Loucy (cell line): Measurements from ENCODE around the gene MAP2K3.
"Not testable (repeated sequence)": the region's sequence is repeated elsewhere in the genome, so short reads cannot be mapped to it uniquely, and the experiment has no call there.

ENCODE experiments used
- H2AFZ ChIP-seq: fragments of 200-600 bp; sonication (generic); 2 replicates; pipeline ENCODE4 v1.6.0; 2016; ENCODE audit warnings: antibody characterized with exemption, mild to moderate bottlenecking, low read length, moderate library complexity
- H3F3A ChIP-seq: fragments of 200-600 bp; 2 replicates; pipeline ENCODE4 v1.6.0; 2016; ENCODE audit warnings: antibody characterized with exemption, low read depth, mild to moderate bottlenecking
- H3K27me3 ChIP-seq: fragments of 200-600 bp; sonication (generic); 2 replicates; pipeline ENCODE4 v1.6.1; 2014; ENCODE audit warnings: low read length, mild to moderate bottlenecking; ENCODE audit not compliant: insufficient read depth, poor library complexity, severe bottlenecking
- H3K36me3 ChIP-seq: fragments of 200-600 bp; sonication (generic); 2 replicates; pipeline ENCODE4 v1.6.1; 2016; ENCODE audit warnings: low read length; ENCODE audit not compliant: insufficient read depth
- H3K4me1 ChIP-seq: fragments of 200-600 bp; sonication (generic); 2 replicates; pipeline ENCODE4 v1.5.1; 2014; ENCODE audit warnings: low read length, mild to moderate bottlenecking; ENCODE audit not compliant: insufficient read depth, poor library complexity, severe bottlenecking
- H3K4me2 ChIP-seq: fragments of 200-600 bp; sonication (generic); 2 replicates; pipeline ENCODE4 v1.6.0; 2014; ENCODE audit warnings: antibody characterized with exemption, low read length, low read depth, mild to moderate bottlenecking; ENCODE audit not compliant: poor library complexity, severe bottlenecking
- H3K4me3 ChIP-seq: fragments of 200-600 bp; sonication (generic); 2 replicates; pipeline ENCODE4 v1.5.1; 2014; ENCODE audit warnings: low read length, mild to moderate bottlenecking, mixed read lengths; ENCODE audit not compliant: poor library complexity, severe bottlenecking
- H3K79me2 ChIP-seq: fragments of 200-600 bp; sonication (generic); 2 replicates; pipeline ENCODE4 v1.6.1; 2014; ENCODE audit warnings: low read length; ENCODE audit not compliant: insufficient read depth
- H3K9ac ChIP-seq: fragments of 200-600 bp; sonication (generic); 2 replicates; pipeline ENCODE4 v1.6.0; 2014; ENCODE audit warnings: mild to moderate bottlenecking, low read depth, low read length, moderate library complexity; ENCODE audit not compliant: poor library complexity, severe bottlenecking
- H3K9me2 ChIP-seq: fragments of 200-600 bp; sonication (generic); replicated peaks from 2 replicates; pipeline ENCODE4 v1.6.1; 2016; ENCODE audit warnings: low read depth, low read length, mixed read lengths
- H3K9me3 ChIP-seq: fragments of 200-600 bp; sonication (generic); 2 replicates; pipeline ENCODE4 v1.6.1; 2014; ENCODE audit warnings: mild to moderate bottlenecking, antibody characterized with exemption, low read length, low read depth; ENCODE audit not compliant: insufficient read depth
- H4K20me1 ChIP-seq: fragments of 200-600 bp; sonication (generic); 2 replicates; pipeline ENCODE4 v1.6.0; 2014; ENCODE audit warnings: antibody characterized with exemption, low read length, mild to moderate bottlenecking; ENCODE audit not compliant: insufficient read depth, poor library complexity, severe bottlenecking
- EZH2phosphoT487 ChIP-seq: fragments of 200-600 bp; IDR thresholded peaks from 2 replicates; pipeline ENCODE4 v1.6.1; 2018; ENCODE audit warnings: antibody characterized with exemption, mild to moderate bottlenecking, moderate library complexity, borderline replicate concordance
- TF ChIP-seq, protein P1 (sequence below): fragments of 200-600 bp; sonication (generic); conservative IDR thresholded peaks from 2 replicates; pipeline ENCODE4 v1.5.1; 2014; ENCODE audit warnings: mild to moderate bottlenecking, antibody characterized with exemption, low read length

MAP2K3 gene

DNA sequence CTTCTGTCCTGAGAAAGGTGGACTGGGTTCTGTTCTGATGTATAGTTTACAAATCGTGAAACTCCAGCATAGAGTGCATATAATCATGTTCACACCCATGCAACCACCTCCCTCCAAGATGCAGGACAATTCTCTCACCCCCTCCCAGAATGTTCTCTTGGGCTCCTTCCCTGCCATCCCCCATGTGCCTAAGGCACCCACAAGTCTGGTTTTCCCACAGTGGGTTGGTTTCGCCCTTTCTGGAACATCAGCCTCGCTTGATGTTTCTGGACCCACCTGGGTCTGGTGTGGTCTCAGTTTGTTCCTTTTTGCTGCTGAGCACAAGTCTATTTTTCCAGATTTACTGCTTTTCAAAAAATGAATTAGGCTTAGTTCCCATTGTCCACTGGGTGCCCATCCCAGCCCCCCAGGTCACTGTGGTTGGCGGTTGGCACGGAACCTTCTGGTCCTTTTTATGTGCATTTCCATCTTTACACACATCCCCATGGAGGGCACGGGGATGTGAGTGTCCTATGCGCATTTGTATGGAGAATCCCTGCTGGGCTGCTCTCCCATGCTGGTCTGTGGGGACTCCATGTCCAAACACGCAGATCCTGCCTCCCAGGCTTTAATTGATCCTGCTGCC is 19.0 kb downstream of the MAP2K3 start:
- no peaks in the 10 kb centered on the region for H3K79me2 ChIP-seq
- H3K9me3 ChIP-seq, result no peaks in the 10 kb centered on the region; the same call in 1 of the 2 replicates
- H3K4me3 ChIP-seq, result no peak overlapping the region
- H3K27me3 ChIP-seq, result no peaks in the 10 kb centered on the region
- no peaks in the 10 kb centered on the region for H3K4me1 ChIP-seq
- H4K20me1 ChIP-seq, result no peaks in the 10 kb centered on the region
- TF ChIP-seq EZH2phosphoT487, result no peak
- TF ChIP-seq, protein P1, sequence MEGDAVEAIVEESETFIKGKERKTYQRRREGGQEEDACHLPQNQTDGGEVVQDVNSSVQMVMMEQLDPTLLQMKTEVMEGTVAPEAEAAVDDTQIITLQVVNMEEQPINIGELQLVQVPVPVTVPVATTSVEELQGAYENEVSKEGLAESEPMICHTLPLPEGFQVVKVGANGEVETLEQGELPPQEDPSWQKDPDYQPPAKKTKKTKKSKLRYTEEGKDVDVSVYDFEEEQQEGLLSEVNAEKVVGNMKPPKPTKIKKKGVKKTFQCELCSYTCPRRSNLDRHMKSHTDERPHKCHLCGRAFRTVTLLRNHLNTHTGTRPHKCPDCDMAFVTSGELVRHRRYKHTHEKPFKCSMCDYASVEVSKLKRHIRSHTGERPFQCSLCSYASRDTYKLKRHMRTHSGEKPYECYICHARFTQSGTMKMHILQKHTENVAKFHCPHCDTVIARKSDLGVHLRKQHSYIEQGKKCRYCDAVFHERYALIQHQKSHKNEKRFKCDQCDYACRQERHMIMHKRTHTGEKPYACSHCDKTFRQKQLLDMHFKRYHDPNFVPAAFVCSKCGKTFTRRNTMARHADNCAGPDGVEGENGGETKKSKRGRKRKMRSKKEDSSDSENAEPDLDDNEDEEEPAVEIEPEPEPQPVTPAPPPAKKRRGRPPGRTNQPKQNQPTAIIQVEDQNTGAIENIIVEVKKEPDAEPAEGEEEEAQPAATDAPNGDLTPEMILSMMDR, result no peak
- H3K4me2 ChIP-seq, result no peak overlapping the region
- no peak overlapping the region for H3K9ac ChIP-seq
- H3F3A ChIP-seq, result no peaks in the 10 kb centered on the region
- H3K36me3 ChIP-seq, result peaks cover 45% of the 10 kb centered on the region; the same call in 1 of the 2 replicates
- no peak overlapping the region for H2AFZ ChIP-seq
- H3K9me2 ChIP-seq, result no peaks in the 10 kb centered on the region

DNA sequence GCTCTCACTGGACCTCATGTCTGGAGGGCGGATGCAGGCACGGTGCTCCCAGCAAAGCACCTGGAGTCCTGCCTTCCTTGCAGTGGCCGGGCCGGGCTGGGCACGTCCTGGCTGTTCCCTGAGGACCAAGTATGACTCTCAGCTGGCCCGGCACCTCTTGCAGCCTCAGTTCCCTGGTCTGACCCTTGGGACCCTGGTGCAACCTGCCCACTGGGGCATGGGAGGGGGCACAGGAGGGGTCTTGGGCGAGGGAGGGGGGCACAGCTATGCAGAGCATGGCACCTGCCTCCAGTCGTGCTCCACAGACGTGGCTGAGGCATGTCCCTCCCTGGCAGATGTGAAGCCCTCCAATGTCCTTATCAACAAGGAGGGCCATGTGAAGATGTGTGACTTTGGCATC is 19.6 kb downstream of the MAP2K3 start:
- Histone ChIP-seq H2AFZ (no peak overlapping the region), H3K4me2 (no peak overlapping the region)
- TF ChIP-seq, protein P1, result no peak
- TF ChIP-seq EZH2phosphoT487, result no peak

DNA sequence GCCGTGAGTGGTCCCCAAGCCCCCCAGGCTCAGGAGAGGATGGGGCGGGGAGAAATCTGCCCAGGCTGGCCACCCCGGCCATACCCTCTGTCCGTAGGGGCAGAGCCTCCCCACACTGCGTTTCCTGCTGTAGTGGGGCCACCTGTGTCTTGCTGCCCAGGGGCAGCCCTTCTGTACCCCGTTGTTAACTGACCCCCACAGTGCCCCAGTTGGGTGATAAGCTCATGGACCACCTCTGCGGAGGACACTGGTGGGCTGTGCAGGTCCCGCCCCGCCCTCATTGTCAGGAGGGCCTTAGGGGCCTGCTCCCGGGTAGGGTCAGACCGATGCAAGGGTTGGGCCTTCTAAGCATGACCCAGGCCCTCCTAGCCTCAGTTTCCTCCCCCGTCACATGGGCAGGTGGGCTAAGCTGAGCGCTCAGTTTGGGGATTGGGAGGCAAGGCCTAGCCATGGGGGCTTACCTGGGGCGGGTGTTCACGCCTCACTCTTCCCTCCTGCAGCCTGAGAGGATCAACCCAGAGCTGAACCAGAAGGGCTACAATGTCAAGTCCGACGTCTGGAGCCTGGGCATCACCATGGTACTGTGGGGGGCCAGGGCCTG is 20.1 kb downstream of the MAP2K3 start:
- not testable (repeated sequence) for H3K9me2 ChIP-seq, H3F3A ChIP-seq, H3K4me3 ChIP-seq, H4K20me1 ChIP-seq, H3K79me2 ChIP-seq, H2AFZ ChIP-seq, H3K9me3 ChIP-seq, H3K4me2 ChIP-seq, H3K27me3 ChIP-seq, H3K4me1 ChIP-seq, H3K9ac ChIP-seq
- peaks cover 45% of the 10 kb centered on the region; the same call in 1 of the 2 replicates for H3K36me3 ChIP-seq

More for the DNA sequence above, 19.6 kb downstream of the MAP2K3 start:
- Histone ChIP-seq H3K79me2 (no peaks in the 10 kb centered on the region), H3K36me3 (peaks cover 45% of the 10 kb centered on the region; the same call in 1 of the 2 replicates), H3K9me2 (no peaks in the 10 kb centered on the region), H3K9ac (no peak overlapping the region), H3K4me3 (no peak overlapping the region), H4K20me1 (no peaks in the 10 kb centered on the region), H3K27me3 (no peaks in the 10 kb centered on the region), H3K4me1 (no peaks in the 10 kb centered on the region), H3F3A (no peaks in the 10 kb centered on the region), H3K9me3 (no peaks in the 10 kb centered on the region; the same call in 1 of the 2 replicates)

DNA sequence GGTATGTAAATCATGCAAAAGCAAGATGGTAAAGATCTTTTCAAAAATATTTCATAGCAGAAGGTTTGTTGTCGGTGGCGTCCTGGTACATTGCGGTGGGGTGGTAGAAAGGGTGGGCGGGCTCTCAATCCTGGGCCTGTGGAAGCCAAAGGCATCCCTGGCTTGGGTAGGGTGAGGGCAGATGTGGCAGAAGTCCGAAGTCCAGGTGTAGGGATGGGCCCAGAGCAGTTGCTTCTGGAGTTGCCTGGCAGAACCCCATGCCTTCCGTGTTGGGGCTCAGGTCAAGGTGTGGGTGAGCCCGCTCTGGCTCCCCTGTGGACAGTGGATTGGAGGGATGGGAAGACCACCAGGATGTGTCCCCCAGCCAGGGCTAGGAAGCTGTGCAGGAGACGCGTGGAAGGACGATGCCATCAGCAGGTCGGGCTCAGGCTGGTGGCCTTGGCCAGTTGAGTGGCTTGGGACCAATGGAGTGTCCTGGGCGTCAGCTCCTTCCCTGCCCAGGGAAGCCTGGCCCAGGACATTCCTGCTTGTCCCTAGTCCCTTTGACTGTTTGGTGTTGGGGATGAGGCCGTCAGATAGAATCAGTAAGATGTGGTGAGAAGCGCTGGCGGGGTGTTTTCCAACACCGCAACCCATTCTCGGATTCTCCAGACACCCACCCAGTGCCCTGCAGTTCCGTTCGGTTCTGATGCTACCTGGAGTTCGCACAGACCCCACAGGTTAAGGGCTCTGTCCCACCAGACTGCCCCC is 21.1 kb downstream of the MAP2K3 start:
- not testable (repeated sequence) for H4K20me1 ChIP-seq, H3K79me2 ChIP-seq, H3K9me2 ChIP-seq, H3F3A ChIP-seq, H3K4me3 ChIP-seq, H3K4me1 ChIP-seq, H3K9me3 ChIP-seq, H2AFZ ChIP-seq, H3K27me3 ChIP-seq, H3K4me2 ChIP-seq, H3K9ac ChIP-seq
- H3K36me3 ChIP-seq, result peaks cover 36% of the 10 kb centered on the region; the same call in 1 of the 2 replicates

DNA sequence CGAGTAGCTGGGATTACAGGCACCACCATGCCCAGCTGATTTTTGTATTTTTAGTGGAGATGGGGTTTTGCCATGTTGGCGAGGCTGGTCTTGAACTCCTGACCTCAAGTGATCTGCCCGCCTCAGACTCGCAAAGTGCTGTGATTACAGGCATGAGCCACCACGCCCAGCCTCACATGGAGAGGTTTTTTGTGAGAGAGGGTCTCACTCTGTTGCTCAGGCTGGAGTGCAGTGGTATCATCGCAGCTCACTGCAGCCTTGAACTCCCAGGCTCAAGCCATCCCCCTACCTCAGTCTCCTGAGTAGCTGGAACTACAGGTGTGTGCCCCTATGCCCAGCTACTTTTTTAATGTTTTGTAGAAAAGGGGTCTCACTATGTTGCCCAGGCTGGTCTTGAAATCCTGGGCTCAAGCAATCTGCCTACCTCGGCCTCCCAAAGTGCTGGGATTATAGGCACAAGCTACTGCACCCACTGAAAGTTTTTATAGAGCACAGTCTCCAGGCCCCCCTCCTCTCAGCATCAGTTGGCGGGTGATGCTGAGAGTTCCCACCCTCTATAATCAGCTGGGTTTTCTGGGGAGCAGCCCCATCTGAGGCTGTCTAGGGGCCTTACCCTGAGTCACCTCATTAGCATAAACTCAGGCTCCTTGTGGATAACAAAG is 22.2 kb downstream of the MAP2K3 start:
- not testable (repeated sequence) for H3K4me2 ChIP-seq, H3F3A ChIP-seq, H3K9me2 ChIP-seq, H3K4me1 ChIP-seq, H3K4me3 ChIP-seq, H3K79me2 ChIP-seq, H2AFZ ChIP-seq, H3K9ac ChIP-seq, H4K20me1 ChIP-seq, H3K27me3 ChIP-seq, H3K9me3 ChIP-seq
- peaks cover 30% of the 10 kb centered on the region; the same call in 1 of the 2 replicates for H3K36me3 ChIP-seq
